ENCODE measurements around the gene ENTHD1. TPM values are rescaled to one million over a fixed set of nuclear protein-coding genes. Genes with fewer than 3 reads are reported as not detected.

Gene ENTHD1
- total and polyA plus RNA-seq, 2 of the 8 experiments (the other 6 are each of a cell fraction or from before 2014, with no cell fraction given), result not detected

DNA sequence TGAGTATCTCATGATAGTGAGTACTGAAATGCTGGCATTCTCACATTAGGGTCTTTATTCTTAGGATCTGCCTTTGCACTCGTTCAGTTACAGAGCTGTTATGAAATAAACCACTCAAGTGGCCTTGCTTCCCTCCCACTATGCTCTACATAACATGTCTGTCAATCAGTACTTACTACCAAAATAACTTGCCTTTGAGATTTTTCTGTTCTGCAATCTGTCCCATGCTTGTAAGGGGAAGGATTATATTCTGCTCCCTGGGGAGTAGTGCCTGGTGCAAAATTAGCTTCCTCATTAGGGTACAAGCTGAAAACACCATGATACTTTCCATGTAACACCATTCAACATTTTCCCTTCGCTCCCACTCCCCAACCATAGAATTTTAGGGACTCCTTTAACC lies 5.4 kb upstream of the ENTHD1 start:
- Histone ChIP-seq H3K4ac (replicated peaks; ENCODE audit: insufficient read length, low read depth, low read length) (no peak overlapping the region), H3K36me3 (ENCODE audit: control insufficient read depth in 2 of 4, insufficient read depth in 4 of 4, low read length in 3 of 4) (no peaks in the 10 kb centered on the region), H3K79me2 (ENCODE audit: control insufficient read depth in 1 of 2, insufficient read depth in 2 of 2, low read length in 2 of 2) (no peaks in the 10 kb centered on the region), H3K18ac (ENCODE audit: extremely low read depth, low read length) (no peak overlapping the region), H2BK20ac (ENCODE audit: low read length) (no peak overlapping the region), H3K27me3 (replicated peaks in 1 of 4; ENCODE audit: control insufficient read depth in 3 of 4, extremely low read depth in 1 of 4, insufficient read depth in 3 of 4, low read length in 3 of 4) (no peaks in the 10 kb centered on the region), H2BK12ac (ENCODE audit: low read depth, low read length) (no peak overlapping the region), H4K91ac (replicated peaks; ENCODE audit: insufficient read length, low read length) (no peak overlapping the region), H2BK120ac (replicated peaks; ENCODE audit: low read depth, low read length) (no peak overlapping the region), H4K5ac (ENCODE audit: insufficient read length, low read depth, low read length) (no peak overlapping the region), H3K4me3 (ENCODE audit: extremely low read depth in 1 of 4, insufficient read depth in 2 of 4, low read depth in 3 of 4, low read length in 4 of 4) (no peak overlapping the region), H3K14ac (ENCODE audit: insufficient read length) (no peak overlapping the region), H3K79me1 (ENCODE audit: low read depth, low read length) (no peaks in the 10 kb centered on the region), H3K27ac (ENCODE audit: low read depth, low read length) (no peak overlapping the region), H3K9ac (replicated peaks in 1 of 4; ENCODE audit: extremely low read depth in 1 of 4, low read depth in 3 of 4, low read length in 3 of 4) (no peak overlapping the region), H3K4me2 (ENCODE audit: insufficient read depth in 1 of 2, low read depth in 2 of 2, low read length in 2 of 2) (no peak overlapping the region), H3K56ac (replicated peaks; ENCODE audit: insufficient read length, low read depth, low read length) (no peak overlapping the region), H2AK5ac (ENCODE audit: low read depth, low read length) (no peak overlapping the region), H3K4me1 (replicated peaks in 1 of 4; ENCODE audit: control insufficient read depth in 3 of 4, insufficient read depth in 4 of 4, low read length in 3 of 4) (no peaks in the 10 kb centered on the region), H2BK5ac (ENCODE audit: low read depth, low read length) (no peak overlapping the region), H4K8ac (ENCODE audit: extremely low read depth, insufficient read depth, low read length) (no peak overlapping the region), H3K23ac (ENCODE audit: insufficient read length) (no peak overlapping the region), H3K23me2 (ENCODE audit: low read depth, low read length) (no peaks in the 10 kb centered on the region), H2AFZ (ENCODE audit: low read length) (no peak overlapping the region), H3K9me3 (ENCODE audit: insufficient read depth in 2 of 2, low read depth in 1 of 2, low read length in 1 of 2) (no peaks in the 10 kb centered on the region), H2BK15ac (ENCODE audit: low read length) (no peak overlapping the region), H4K20me1 (replicated peaks in 1 of 2; ENCODE audit: control insufficient read depth in 1 of 2, insufficient read depth in 2 of 2, low read length in 2 of 2) (no peaks in the 10 kb centered on the region)
- 86% methylated on average over 2 of the region's 2 CpGs; no CpG with 5 or more reads in 1 of the 2 experiments for WGBS, 2 experiments (ENCODE audit: extremely low coverage in 1 of 2, insufficient coverage in 1 of 2, insufficient read length in 1 of 2, insufficient replicate concordance in 2 of 2, low coverage in 1 of 2, low lambda C conversion rate in 2 of 2, missing lambda C conversion rate in 1 of 2)
- no peak for TF ChIP-seq BCL11A (IDR thresholded peaks at IDR 0.05; ENCODE audit: low read depth in 2 of 2, low read length in 2 of 2)
- TF ChIP-seq HDAC6 (IDR thresholded peaks at IDR 0.05; ENCODE audit: low read depth, low read length), result no peak
- TF ChIP-seq TAF1 (IDR thresholded peaks at IDR 0.05; ENCODE audit: low read depth, low read length), result no peak
- TF ChIP-seq RAD21 (IDR thresholded peaks at IDR 0.05 in 1 of 2, conservative IDR thresholded peaks at IDR 0.05 in 1 of 2; ENCODE audit: low read depth in 2 of 2, low read length in 2 of 2), result no peak
- TF ChIP-seq GTF2F1 (IDR thresholded peaks at IDR 0.05; ENCODE audit: borderline replicate concordance, low read depth, low read length), result no peak
- no peak for TF ChIP-seq SP4 (IDR thresholded peaks at IDR 0.05; ENCODE audit: low read length)
- TF ChIP-seq POLR2AphosphoS5 (IDR thresholded peaks at IDR 0.05; ENCODE audit: low read depth, low read length), result no peak
- no peak for TF ChIP-seq EGR1 (IDR thresholded peaks at IDR 0.05; ENCODE audit: borderline replicate concordance, low read depth, low read length)
- no peak for TF ChIP-seq ZNF274 (IDR thresholded peaks at IDR 0.05; ENCODE audit: borderline replicate concordance, extremely low read depth, low read length)
- no peak for TF ChIP-seq NANOG (IDR thresholded peaks at IDR 0.05; ENCODE audit: insufficient read depth, low read depth, low read length, poor library complexity, severe bottlenecking)
- no peak for TF ChIP-seq GABPA (IDR thresholded peaks at IDR 0.05; ENCODE audit: borderline replicate concordance, insufficient read depth, low read length)
- POLR2A ChIA-PET (ENCODE audit: partially characterized antibody), result no interaction called here
- DNase-seq (ENCODE audit: low read depth in 1 of 2, low spot score in 2 of 2), result no peak
- CTCF ChIA-PET (ENCODE audit: partially characterized antibody), result interaction anchor here (0.9 to 1.0 kb wide), 3 partner anchors 17 to 125 kb away, joined by 3 read pairs; no protein-coding TSS in a partner anchor
- no peak for FAIRE-seq

Measured in H1 (cell line).